A673 (cell line): ENCODE results near the gene SLC27A1. TPM values are rescaled to one million over a fixed set of nuclear protein-coding genes. Genes with fewer than 3 reads are reported as not detected.
"Not testable (repeated sequence)": the region's sequence is repeated elsewhere in the genome, so short reads cannot be mapped to it uniquely, and the experiment has no call there.

Experiments
- BruUV-seq: library from RNA; stranded (reverse); fragments of 400-500 nt; replicated peaks from 2 replicates; lab custom pipeline; 2021; lab: Mats Ljungman, UMichigan
- CTCF ChIA-PET: fragments of 300-600 bp; sonication (Branson Sonifier 250); formaldehyde crosslinking; loops from one replicate; lab custom pipeline; 2022; ENCODE audit warnings: antibody characterized with exemption; lab: Charles Lee
- POLR2A ChIA-PET: fragments of 300-600 bp; sonication (Branson Sonifier 250); formaldehyde crosslinking; loops from one replicate; lab custom pipeline; 2022; ENCODE audit warnings: antibody characterized with exemption; ENCODE audit not compliant: low non-redundant PET; lab: Charles Lee
- DNase-seq: peaks from one replicate; pipeline ENCODE4 v3.0.0-alpha.2; 2015; ENCODE audit warnings: low spot score
- H3K27ac ChIP-seq: fragments of 200-600 bp; sonication (generic); 2 replicates; pipeline ENCODE4 v1.5.1; 2016; ENCODE audit warnings: mixed run types, low read depth, mild to moderate bottlenecking, mixed read lengths, antibody characterized with exemption, low read length; ENCODE audit not compliant: poor library complexity, severe bottlenecking
- H3K27me3 ChIP-seq: fragments of 200-600 bp; sonication (generic); replicated peaks from 2 replicates; pipeline ENCODE4 v1.6.1; 2017; ENCODE audit warnings: mixed run types, low read depth, mild to moderate bottlenecking, mixed read lengths, antibody characterized with exemption, low read length; ENCODE audit not compliant: insufficient read depth, poor library complexity
- H3K36me3 ChIP-seq: fragments of 200-600 bp; sonication (generic); 2 replicates; pipeline ENCODE4 v1.6.1; 2016; ENCODE audit warnings: mixed run types, mild to moderate bottlenecking, mixed read lengths, antibody characterized with exemption, low read length; ENCODE audit not compliant: insufficient read depth, poor library complexity, severe bottlenecking
- H3K4me1 ChIP-seq: fragments of 200-600 bp; sonication (generic); 2 replicates; pipeline ENCODE4 v1.6.1; 2017; ENCODE audit warnings: mixed run types, mild to moderate bottlenecking, mixed read lengths, antibody characterized with exemption, low read length; ENCODE audit not compliant: insufficient read depth, poor library complexity, severe bottlenecking
- H3K4me3 ChIP-seq: fragments of 200-600 bp; sonication (generic); 2 replicates; pipeline ENCODE4 v1.5.1; 2016; ENCODE audit warnings: low read depth, mixed run types, mild to moderate bottlenecking, mixed read lengths, low read length; ENCODE audit not compliant: poor library complexity, severe bottlenecking
- H3K9me3 ChIP-seq: fragments of 200-600 bp; sonication (generic); 2 replicates; pipeline ENCODE4 v1.6.1; 2016; ENCODE audit warnings: mixed run types, low read depth, mild to moderate bottlenecking, mixed read lengths, antibody characterized with exemption, low read length; ENCODE audit not compliant: poor library complexity, severe bottlenecking
- EZH2 ChIP-seq: fragments of 200-600 bp; sonication (generic); IDR thresholded peaks from 2 replicates; pipeline ENCODE4 v1.6.1; 2017; ENCODE audit warnings: borderline replicate concordance, low read depth, mild to moderate bottlenecking, mixed read lengths, antibody characterized with exemption, low read length; ENCODE audit not compliant: poor library complexity, severe bottlenecking
- intact Hi-C: fragments of 100-400 bp; cut with micrococcal nuclease; formaldehyde crosslinking; loops from one replicate; pipeline ENCODE4 v1.10.0; 2022; ENCODE audit not compliant: unreplicated experiment
- total RNA-seq: library from RNA; stranded (reverse); gene quantifications from 2 replicates; pipeline ENCODE4 v1.2.3, GENCODE V29; 2021
- TF ChIP-seq, protein P1 (sequence below): fragments of 300-800, 200-600 bp; sonication (generic); conservative IDR thresholded peaks from 2 replicates; pipeline ENCODE4 v1.5.1; 2017; ENCODE audit warnings: low read depth, mild to moderate bottlenecking, antibody characterized with exemption, low read length, moderate library complexity, mixed read lengths

SLC27A1 gene
- total RNA-seq, 1 experiment from 2014 or later: 3.0 TPM

DNA sequence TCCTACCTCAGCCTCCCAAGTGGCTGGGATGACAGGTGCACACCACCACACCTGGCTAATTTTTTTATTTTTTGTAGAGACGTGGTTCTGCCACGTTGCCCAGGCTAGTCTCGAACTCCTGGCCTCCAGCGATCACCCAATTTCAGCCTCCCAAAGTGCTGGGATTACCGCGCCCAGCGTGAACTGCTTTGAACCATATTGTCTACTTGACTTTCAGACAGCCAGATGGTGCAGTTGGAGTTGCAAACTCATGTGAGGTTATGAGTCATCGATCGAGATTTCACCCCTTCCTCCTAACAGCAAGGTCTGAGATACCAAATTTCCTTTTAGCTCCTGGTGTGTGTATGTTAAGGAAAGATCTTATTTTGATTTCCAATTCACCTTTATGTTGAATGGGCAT lies 2.7 kb downstream of the SLC27A1 start:
- no TSS peak for BruUV-seq
- H3K4me1 ChIP-seq: peaks cover 4% of the 10 kb centered on the region
- H3K27ac ChIP-seq: no peak overlapping the region
- no peaks in the 10 kb centered on the region for H3K27me3 ChIP-seq
- no peaks in the 10 kb centered on the region for H3K9me3 ChIP-seq
- intact Hi-C loops: no loop called here
- no peaks in the 10 kb centered on the region for H3K36me3 ChIP-seq
- H3K4me3 ChIP-seq: no peak overlapping the region
- TF ChIP-seq, protein P1, sequence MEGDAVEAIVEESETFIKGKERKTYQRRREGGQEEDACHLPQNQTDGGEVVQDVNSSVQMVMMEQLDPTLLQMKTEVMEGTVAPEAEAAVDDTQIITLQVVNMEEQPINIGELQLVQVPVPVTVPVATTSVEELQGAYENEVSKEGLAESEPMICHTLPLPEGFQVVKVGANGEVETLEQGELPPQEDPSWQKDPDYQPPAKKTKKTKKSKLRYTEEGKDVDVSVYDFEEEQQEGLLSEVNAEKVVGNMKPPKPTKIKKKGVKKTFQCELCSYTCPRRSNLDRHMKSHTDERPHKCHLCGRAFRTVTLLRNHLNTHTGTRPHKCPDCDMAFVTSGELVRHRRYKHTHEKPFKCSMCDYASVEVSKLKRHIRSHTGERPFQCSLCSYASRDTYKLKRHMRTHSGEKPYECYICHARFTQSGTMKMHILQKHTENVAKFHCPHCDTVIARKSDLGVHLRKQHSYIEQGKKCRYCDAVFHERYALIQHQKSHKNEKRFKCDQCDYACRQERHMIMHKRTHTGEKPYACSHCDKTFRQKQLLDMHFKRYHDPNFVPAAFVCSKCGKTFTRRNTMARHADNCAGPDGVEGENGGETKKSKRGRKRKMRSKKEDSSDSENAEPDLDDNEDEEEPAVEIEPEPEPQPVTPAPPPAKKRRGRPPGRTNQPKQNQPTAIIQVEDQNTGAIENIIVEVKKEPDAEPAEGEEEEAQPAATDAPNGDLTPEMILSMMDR: no peak
- no peak for TF ChIP-seq EZH2
- ChIA-PET POLR2A (no interaction called here), CTCF (no interaction called here)
- DNase-seq: no peak

DNA sequence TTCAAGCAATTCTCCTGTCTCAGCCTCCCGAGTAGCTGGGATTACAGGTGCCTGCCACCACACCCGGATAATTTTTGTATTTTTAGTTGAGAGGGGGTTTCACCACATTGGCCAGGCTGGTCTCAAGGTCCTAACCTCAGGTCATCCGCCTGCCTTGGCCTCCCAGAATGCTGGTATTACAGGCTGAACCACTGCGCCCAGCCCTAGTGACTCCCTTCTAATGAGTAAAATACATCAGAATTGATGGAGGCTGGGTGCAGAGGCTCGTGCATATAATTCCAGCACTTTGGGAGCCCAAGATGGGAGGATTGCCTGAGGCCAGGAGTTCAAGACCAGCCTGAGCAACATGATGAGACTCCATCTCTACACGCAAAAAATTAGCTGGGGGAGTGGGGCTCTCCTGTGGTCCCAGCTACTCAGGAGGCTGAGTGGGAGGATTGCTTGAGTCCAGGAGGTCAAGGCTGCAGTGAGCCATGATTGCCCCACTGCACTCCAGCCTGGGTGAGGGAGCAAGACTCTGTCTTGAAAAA lies 4.8 kb downstream of the SLC27A1 start:
- DNase-seq, intact Hi-C loops, H3K36me3 ChIP-seq, H3K9me3 ChIP-seq, H3K4me3 ChIP-seq, H3K27ac ChIP-seq, H3K27me3 ChIP-seq, CTCF ChIA-PET, BruUV-seq, H3K4me1 ChIP-seq, POLR2A ChIA-PET: not testable (repeated sequence)

DNA sequence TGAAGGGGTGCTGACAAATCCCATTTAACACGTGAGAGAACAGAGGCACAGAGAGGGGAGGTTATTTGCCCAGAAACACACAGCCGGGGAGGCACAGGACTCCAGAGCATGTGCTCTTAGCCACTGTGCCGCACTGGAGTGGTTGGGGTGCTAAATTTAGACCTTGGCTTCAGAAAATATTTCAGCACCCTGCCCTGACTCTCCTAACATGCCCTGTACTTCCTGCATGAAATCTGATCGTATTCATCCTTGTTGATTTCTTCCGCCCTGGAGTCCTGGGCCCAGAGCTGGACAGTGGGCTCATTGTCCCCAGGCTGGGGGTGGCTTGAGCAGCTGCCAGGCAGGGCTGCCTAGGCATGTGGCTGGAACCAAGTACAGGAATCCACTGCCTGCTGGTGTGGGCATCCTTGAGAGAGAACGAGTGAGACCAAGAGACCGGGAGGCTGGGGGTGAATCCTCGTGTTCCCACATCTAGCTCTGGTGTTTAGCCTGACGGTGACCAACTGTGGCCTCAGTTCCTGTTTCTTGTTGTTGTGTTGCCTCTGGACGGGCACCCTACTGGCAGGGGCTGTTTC lies 5.3 kb downstream of the SLC27A1 start:
- no TSS peak for BruUV-seq
- TF ChIP-seq EZH2: no peak
- TF ChIP-seq, protein P1: no peak
- CTCF ChIA-PET: no interaction called here
- H3K36me3 ChIP-seq: no peaks in the 10 kb centered on the region
- H3K4me3 ChIP-seq: no peak overlapping the region
- no peaks in the 10 kb centered on the region for H3K4me1 ChIP-seq
- no peak overlapping the region for H3K27ac ChIP-seq
- intact Hi-C loops: no loop called here
- DNase-seq: no peak
- H3K9me3 ChIP-seq: no peaks in the 10 kb centered on the region
- POLR2A ChIA-PET: no interaction called here
- no peaks in the 10 kb centered on the region for H3K27me3 ChIP-seq

DNA sequence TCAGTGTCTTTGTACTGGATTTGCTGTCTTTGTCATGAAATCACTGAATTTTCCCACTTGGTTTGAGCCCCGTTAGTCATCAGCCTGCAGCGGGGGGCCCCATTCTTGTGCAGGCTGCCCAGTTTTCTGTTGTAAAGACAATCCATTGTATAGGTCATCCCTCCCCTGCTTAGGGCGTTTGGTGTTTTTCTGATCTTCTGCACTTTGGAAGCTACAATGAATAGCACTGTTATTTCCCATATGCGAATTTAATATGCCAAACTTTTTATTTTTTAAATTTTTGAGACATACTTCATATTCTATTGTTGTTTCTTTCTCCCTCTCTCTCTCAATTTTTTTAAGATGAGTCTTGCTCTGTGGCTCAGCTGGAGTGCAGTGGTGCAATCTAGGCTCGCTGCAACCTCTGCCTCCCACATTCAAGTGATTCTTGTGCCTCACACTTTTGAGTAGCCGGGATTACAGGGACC lies 9.0 kb downstream of the SLC27A1 start:
- no peak for TF ChIP-seq EZH2
- TF ChIP-seq, protein P1: no peak
- POLR2A ChIA-PET: no interaction called here
- H3K9me3 ChIP-seq: no peaks in the 10 kb centered on the region
- H3K27ac ChIP-seq: no peak overlapping the region
- H3K27me3 ChIP-seq: no peaks in the 10 kb centered on the region
- H3K36me3 ChIP-seq: no peaks in the 10 kb centered on the region
- peak; percentile 37 for DNase-seq
- intact Hi-C loops: no loop called here
- no peak overlapping the region for H3K4me3 ChIP-seq
- no TSS peak for BruUV-seq
- H3K4me1 ChIP-seq: no peaks in the 10 kb centered on the region
- CTCF ChIA-PET: no interaction called here
